CD4-positive, alpha-beta T cell (primary cell): ENCODE data around the gene KCNIP4. TPM values are rescaled to one million over a fixed set of nuclear protein-coding genes. Genes with fewer than 3 reads are reported as not detected.

Experiments used
- ATAC-seq: fragments of 200-7000 bp; cut with Tn5 transposase; one replicate; pipeline ENCODE4 v1.10.0; 2022; ENCODE audit warnings: mild to moderate bottlenecking; ENCODE audit not compliant: poor library complexity
- CTCF ChIA-PET: fragments of 350-600 bp; sonication (Branson Sonifier 250); formaldehyde crosslinking; loops from one replicate; lab custom pipeline; 2021; ENCODE audit warnings: antibody characterized with exemption, inconsistent platforms; lab: Charles Lee
- POLR2A ChIA-PET: fragments of 350-600 bp; sonication (Branson Sonifier 250); formaldehyde crosslinking; loops from one replicate; lab custom pipeline; 2021; ENCODE audit warnings: antibody characterized with exemption, inconsistent platforms; lab: Charles Lee
- DNase-seq, 14 experiments: peaks; one replicate each; pipeline ENCODE4 v3.0.0-alpha.2; 2013 to 2020; ENCODE audit warnings: mixed read lengths in 2 of 14
- H3K27ac ChIP-seq, 2 donors: one replicate each; pipeline versions ENCODE4 v1.5.1 to v1.7.0; 2013; ENCODE audit warnings: low read length in 2 of 2, low read depth in 1 of 2, mild to moderate bottlenecking in 1 of 2
- H3K27me3 ChIP-seq, 2 experiments: 1 replicate in 1 of 2; 2 replicates in 1 of 2; pipeline versions ENCODE4 v1.6.1 to v1.7.0; 2013; ENCODE audit warnings: low read length in 2 of 2, control low read depth in 1 of 2, mild to moderate bottlenecking in 1 of 2, moderate library complexity in 1 of 2; ENCODE audit not compliant: insufficient read depth in 2 of 2, control insufficient read depth in 1 of 2
- H3K36me3 ChIP-seq: one replicate; pipeline ENCODE4 v1.6.1; 2013; ENCODE audit warnings: low read length, control low read depth; ENCODE audit not compliant: insufficient read depth
- H3K4me1 ChIP-seq: one replicate; pipeline ENCODE4 v1.6.1; 2013; ENCODE audit warnings: low read length, control low read depth; ENCODE audit not compliant: insufficient read depth
- H3K4me3 ChIP-seq: one replicate; pipeline ENCODE4 v1.5.1; 2013; ENCODE audit warnings: mild to moderate bottlenecking, low read length, moderate library complexity
- H3K9me3 ChIP-seq, 2 experiments: 1 replicate in 1 of 2; 2 replicates in 1 of 2; pipeline versions ENCODE4 v1.6.1 to v1.7.0; 2013; ENCODE audit warnings: low read length in 2 of 2, mild to moderate bottlenecking in 2 of 2, control low read depth in 1 of 2, moderate library complexity in 1 of 2; ENCODE audit not compliant: control insufficient read depth in 1 of 2, insufficient read depth in 1 of 2
- H3K27ac Mint-ChIP-seq: one replicate; pipeline ENCODE4 v1.8.0; 2020; ENCODE audit warnings: mixed read lengths
- H3K27me3 Mint-ChIP-seq: one replicate; pipeline ENCODE4 v1.8.0; 2021; ENCODE audit warnings: mixed read lengths
- H3K36me3 Mint-ChIP-seq: one replicate; pipeline ENCODE4 v1.8.0; 2021; ENCODE audit warnings: low read depth, mixed read lengths
- H3K4me1 Mint-ChIP-seq: one replicate; pipeline ENCODE4 v1.8.0; 2021; ENCODE audit warnings: low read depth, mixed read lengths
- H3K4me3 Mint-ChIP-seq: one replicate; pipeline ENCODE4 v1.8.0; 2020; ENCODE audit warnings: mild to moderate bottlenecking, mixed read lengths
- H3K9me3 Mint-ChIP-seq: one replicate; pipeline ENCODE4 v1.8.0; 2020; ENCODE audit warnings: mixed read lengths
- CTCF ChIP-seq: fragments of 200-600 bp; IDR thresholded peaks from one replicate; pipeline ENCODE4 v1.8.0; 2022; ENCODE audit warnings: antibody characterized with exemption, mild to moderate bottlenecking
- intact Hi-C, 2 experiments: fragments of 100-400 bp; cut with DNase I in 1 of 2; cut with micrococcal nuclease in 1 of 2; formaldehyde crosslinking; loops; one replicate each; pipeline versions ENCODE4 v1.15.1 to v1.9.0; 2023 to 2025; cut with DNase I, micrococcal nuclease
- total RNA-seq, 174 experiments: library from RNA in 2 of 174; stranded (reverse) in 2 of 174; gene quantifications; one replicate each; pipeline ENCODE4 v1.2.3 and lab custom pipeline; 2021 to 2026

Gene KCNIP4
- total RNA-seq, 2 experiments from 2014 or later: not detected

- DNase-seq (no peak), ATAC-seq (no peak)
- POLR2A ChIA-PET: no interaction called here
- no peak overlapping the region for H3K27ac ChIP-seq
- H3K4me1 ChIP-seq: no peaks in the 10 kb centered on the region
- Mint-ChIP-seq H3K4me1 (no peaks in the 10 kb centered on the region), H3K9me3 (no peaks in the 10 kb centered on the region), H3K27me3 (no peaks in the 10 kb centered on the region), H3K27ac (no peak overlapping the region), H3K4me3 (no peak overlapping the region), H3K36me3 (no peaks in the 10 kb centered on the region)
- no peak overlapping the region for H3K4me3 ChIP-seq
- no peaks in the 10 kb centered on the region for H3K27me3 ChIP-seq
- CTCF ChIA-PET: no interaction called here
- no peaks in the 10 kb centered on the region for H3K36me3 ChIP-seq
- no peaks in the 10 kb centered on the region for H3K9me3 ChIP-seq
- intact Hi-C loops: no loop called here
- no peak for TF ChIP-seq CTCF
These were observed 441.1 kb downstream of the KCNIP4 start for GRCh38 chr4:21507439-21507838.

- no peak for DNase-seq
- H3K36me3 ChIP-seq: no peaks in the 10 kb centered on the region
- Mint-ChIP-seq H3K4me1 (no peaks in the 10 kb centered on the region), H3K27me3 (no peaks in the 10 kb centered on the region), H3K27ac (no peak overlapping the region), H3K36me3 (no peaks in the 10 kb centered on the region), H3K4me3 (no peak overlapping the region), H3K9me3 (peaks cover 2% of the 10 kb centered on the region)
- no peak overlapping the region for H3K4me3 ChIP-seq
- no peak overlapping the region for H3K27ac ChIP-seq
- peaks cover 0 to 5% of the 10 kb centered on the region in 2 experiments for H3K9me3 ChIP-seq
- no peak for ATAC-seq
- no peaks in the 10 kb centered on the region for H3K27me3 ChIP-seq
- ChIA-PET POLR2A (no interaction called here), CTCF (no interaction called here)
- intact Hi-C loops: no loop called here
- no peak for TF ChIP-seq CTCF
- no peaks in the 10 kb centered on the region for H3K4me1 ChIP-seq
These were observed 457.9 kb downstream of the KCNIP4 start for GRCh38 chr4:21490682-21491081.

GRCh38 chr4:21476757-21477156, 471.8 kb downstream of the KCNIP4 start:
- no peak overlapping the region for H3K4me3 ChIP-seq
- CTCF ChIA-PET: no interaction called here
- POLR2A ChIA-PET: no interaction called here

More at GRCh38 chr4:21476757-21477156, 471.8 kb downstream of the KCNIP4 start:
- no peak overlapping the region for H3K4me3 Mint-ChIP-seq
- H3K9me3 Mint-ChIP-seq: peaks cover 3% of the 10 kb centered on the region
- H3K27me3 Mint-ChIP-seq: no peaks in the 10 kb centered on the region
- Histone ChIP-seq H3K9me3 (peaks cover 0 to 3% of the 10 kb centered on the region in 2 experiments), H3K4me1 (no peaks in the 10 kb centered on the region), H3K27ac (no peak overlapping the region), H3K36me3 (no peaks in the 10 kb centered on the region), H3K27me3 (no peaks in the 10 kb centered on the region)
- no peak for DNase-seq
- no peak overlapping the region for H3K27ac Mint-ChIP-seq
- intact Hi-C loops: no loop called here
- TF ChIP-seq CTCF: no peak
- no peaks in the 10 kb centered on the region for H3K36me3 Mint-ChIP-seq
- ATAC-seq: no peak
- H3K4me1 Mint-ChIP-seq: no peaks in the 10 kb centered on the region
